HepG2 (cell line): ENCODE measurements around the gene SEC14L5. TPM values are rescaled to one million over a fixed set of nuclear protein-coding genes. Genes with fewer than 3 reads are reported as not detected.

Experiments
- DR1 ChIP-seq: sonication (generic); formaldehyde crosslinking; IDR thresholded peaks from 2 replicates; pipeline ENCODE4 v1.8.0; 2021; ENCODE audit warnings: mild to moderate bottlenecking, missing genetic modification reagents, inconsistent platforms
- HOXA7 ChIP-seq: sonication (generic); formaldehyde crosslinking; IDR thresholded peaks from 2 replicates; pipeline ENCODE4 v1.8.1; 2022; ENCODE audit warnings: mild to moderate bottlenecking, missing genetic modification reagents, moderate library complexity
- NFE2 ChIP-seq: sonication (generic); formaldehyde crosslinking; IDR thresholded peaks from 2 replicates; pipeline ENCODE4 v1.4.0; 2020; ENCODE audit warnings: missing genetic modification reagents
- NFIB ChIP-seq: sonication (generic); formaldehyde crosslinking; IDR thresholded peaks from 2 replicates; pipeline ENCODE4 v1.9.0; 2021; ENCODE audit warnings: missing genetic modification reagents, mild to moderate bottlenecking, borderline replicate concordance
- SKI ChIP-seq: fragments of 450-650 bp; IDR thresholded peaks from one replicate; pipeline ENCODE4 v1.6.1; 2018; ENCODE audit warnings: mild to moderate bottlenecking; ENCODE audit not compliant: partially characterized antibody
- TAF15 ChIP-seq: fragments of 200-400 bp; formaldehyde crosslinking; IDR thresholded peaks from one replicate; pipeline ENCODE4 v1.6.1; 2018; ENCODE audit warnings: mild to moderate bottlenecking, low read depth, low read length; ENCODE audit not compliant: poor library complexity, severe bottlenecking
- TCF7 ChIP-seq: sonication (generic); IDR thresholded peaks from 2 replicates; pipeline ENCODE4 v1.6.1; 2016; ENCODE audit warnings: antibody characterized with exemption, low read depth
- THAP7 ChIP-seq: sonication (generic); formaldehyde crosslinking; IDR thresholded peaks from 2 replicates; pipeline ENCODE4 v1.8.1; 2023; ENCODE audit warnings: mild to moderate bottlenecking, missing genetic modification reagents
- ZHX1 ChIP-seq: sonication (generic); formaldehyde crosslinking; IDR thresholded peaks from 2 replicates; pipeline ENCODE4 v1.8.1; 2022; ENCODE audit warnings: low read depth, mild to moderate bottlenecking, missing genetic modification reagents
- ZKSCAN8 ChIP-seq: IDR thresholded peaks from 2 replicates; pipeline ENCODE4 v1.6.1; 2016; ENCODE audit warnings: borderline replicate concordance, missing genetic modification reagents, missing compliant biosample characterization
- ZNF101 ChIP-seq: sonication (generic); formaldehyde crosslinking; IDR thresholded peaks from 2 replicates; pipeline ENCODE4 v1.4.0; 2020; ENCODE audit warnings: mild to moderate bottlenecking, low read depth, missing genetic modification reagents, borderline replicate concordance
- ZNF34 ChIP-seq: sonication (generic); formaldehyde crosslinking; IDR thresholded peaks from 2 replicates; pipeline ENCODE4 v1.4.0; 2020; ENCODE audit warnings: mild to moderate bottlenecking, missing genetic modification reagents, borderline replicate concordance
- ZNF431 ChIP-seq: sonication (generic); formaldehyde crosslinking; IDR thresholded peaks from 2 replicates; pipeline ENCODE4 v1.9.0; 2022; ENCODE audit warnings: missing genetic modification reagents, low read depth, mild to moderate bottlenecking, borderline replicate concordance
- ZNF572 ChIP-seq: sonication (generic); formaldehyde crosslinking; IDR thresholded peaks from 2 replicates; pipeline ENCODE4 v1.5.1; 2020; ENCODE audit warnings: mild to moderate bottlenecking, missing genetic modification reagents
- ZNF678 ChIP-seq: sonication (generic); formaldehyde crosslinking; IDR thresholded peaks from 2 replicates; pipeline ENCODE4 v1.4.0; 2020; ENCODE audit warnings: mild to moderate bottlenecking, missing genetic modification reagents
- ZNF772 ChIP-seq: sonication (generic); formaldehyde crosslinking; IDR thresholded peaks from 2 replicates; pipeline ENCODE4 v1.5.0; 2020; ENCODE audit warnings: mild to moderate bottlenecking, missing genetic modification reagents
- polyA plus RNA-seq, 8 experiments: library from polyadenylated mRNA; depleted of rRNA in 3 of 8; stranded (reverse) in 7 of 8; unstranded in 1 of 8; fragments of >200 nt; fragmentation: Illumina TruSeq in 4 of 8; extraction: Trizol in 4 of 8; gene quantifications; 2 replicates each; pipeline versions ENCODE4 v1.2.1 to v1.2.3, GENCODE V29; 2011 to 2016; ENCODE audit warnings: low read depth in 4 of 8, missing spikeins in 1 of 8, mixed read lengths in 1 of 8; ENCODE audit not compliant: insufficient read depth in 1 of 8
- total RNA-seq, 5 experiments: library from RNA; depleted of rRNA; stranded (reverse); fragments of >200 nt; fragmentation: Illumina TruSeq; extraction: Trizol; gene quantifications; 2 replicates each; pipeline ENCODE4 v1.2.3, GENCODE V29; 2016; ENCODE audit warnings: low read depth in 1 of 5
- TF ChIP-seq, protein P1 (sequence below): IDR thresholded peaks from 2 replicates; pipeline ENCODE4 v1.6.1; 2016; ENCODE audit warnings: low read depth, borderline replicate concordance
- TF ChIP-seq, protein P2 (sequence below): sonication (generic); formaldehyde crosslinking; IDR thresholded peaks from 2 replicates; pipeline ENCODE4 v1.5.0; 2020; ENCODE audit warnings: missing genetic modification reagents, mild to moderate bottlenecking, borderline replicate concordance
- TF ChIP-seq, protein P3 (sequence below): sonication (generic); formaldehyde crosslinking; IDR thresholded peaks from 2 replicates; pipeline ENCODE4 v1.8.1; 2023; ENCODE audit warnings: mild to moderate bottlenecking, moderate library complexity, missing genetic modification reagents
- TF ChIP-seq, protein P4 (sequence below): sonication (generic); formaldehyde crosslinking; IDR thresholded peaks from 2 replicates; pipeline ENCODE4 v1.5.0; 2020; ENCODE audit warnings: mild to moderate bottlenecking, low read depth, missing genetic modification reagents, borderline replicate concordance
- TF ChIP-seq, protein P5 (sequence below): sonication (generic); formaldehyde crosslinking; IDR thresholded peaks from 2 replicates; pipeline ENCODE4 v1.4.0; 2020; ENCODE audit warnings: mild to moderate bottlenecking, missing genetic modification reagents

The SEC14L5 gene
- total and polyA plus RNA-seq, 2 of the 13 experiments (the other 11 are each of a cell fraction or from before 2014, with no cell fraction given), result 0.40 to 0.42 TPM

- TF ChIP-seq ZKSCAN8 (CRISPR knock-in tag) (no peak; the same call in 1 of the 2 replicates), ZNF101 (CRISPR knock-in tag) (no peak; the same call in 1 of the 2 replicates), ZHX1 (no peak; the same call in 1 of the 2 replicates), THAP7 (peak; percentile 67; the same call in 1 of the 2 replicates), TAF15 (no peak), ZNF431 (no peak; the same call in 1 of the 2 replicates), NFIB (CRISPR knock-in tag) (no peak), ZNF678 (no peak), ZNF772 (CRISPR knock-in tag) (peak; percentile 21; the same call in 1 of the 2 replicates), ZNF34 (CRISPR knock-in tag) (peak; percentile 48; the same call in 1 of the 2 replicates), SKI (peak; percentile 52), TCF7 (no peak), DR1 (CRISPR knock-in tag) (no peak; the same call in 1 of the 2 replicates), NFE2 (CRISPR knock-in tag) (no peak), HOXA7 (no peak), ZNF572 (no peak)
- TF ChIP-seq, protein P1, sequence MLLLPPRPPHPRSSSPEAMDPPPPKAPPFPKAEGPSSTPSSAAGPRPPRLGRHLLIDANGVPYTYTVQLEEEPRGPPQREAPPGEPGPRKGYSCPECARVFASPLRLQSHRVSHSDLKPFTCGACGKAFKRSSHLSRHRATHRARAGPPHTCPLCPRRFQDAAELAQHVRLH (CRISPR knock-in tag), result no peak
- TF ChIP-seq, protein P2, sequence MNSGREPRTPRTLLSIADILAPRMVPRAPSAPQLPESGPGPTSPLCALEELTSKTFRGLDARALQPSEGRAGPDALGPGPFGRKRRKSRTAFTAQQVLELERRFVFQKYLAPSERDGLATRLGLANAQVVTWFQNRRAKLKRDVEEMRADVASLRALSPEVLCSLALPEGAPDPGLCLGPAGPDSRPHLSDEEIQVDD (CRISPR knock-in tag), result no peak
- TF ChIP-seq, protein P3, sequence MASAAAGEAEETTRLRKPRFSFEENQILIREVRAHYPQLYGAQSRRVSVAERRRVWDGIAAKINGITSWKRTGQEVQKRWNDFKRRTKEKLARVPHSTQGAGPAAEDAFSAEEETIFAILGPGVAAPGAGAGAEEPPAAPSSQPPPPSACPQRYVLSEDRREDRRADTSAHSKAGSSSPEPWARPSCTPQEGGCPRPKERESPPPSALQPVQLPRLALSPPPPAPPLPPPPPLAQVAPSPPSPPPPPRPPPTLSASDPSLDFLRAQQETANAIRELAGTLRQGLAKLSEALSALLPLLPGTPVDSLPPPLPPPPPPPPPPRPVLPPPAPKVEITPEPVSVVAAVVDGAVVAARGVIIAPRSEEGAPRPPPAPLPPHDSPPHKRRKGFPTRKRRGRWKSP (CRISPR knock-in tag), result peak; percentile 98
- TF ChIP-seq, protein P4, sequence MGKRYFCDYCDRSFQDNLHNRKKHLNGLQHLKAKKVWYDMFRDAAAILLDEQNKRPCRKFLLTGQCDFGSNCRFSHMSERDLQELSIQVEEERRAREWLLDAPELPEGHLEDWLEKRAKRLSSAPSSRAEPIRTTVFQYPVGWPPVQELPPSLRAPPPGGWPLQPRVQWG (CRISPR knock-in tag), result no peak
- TF ChIP-seq, protein P5, sequence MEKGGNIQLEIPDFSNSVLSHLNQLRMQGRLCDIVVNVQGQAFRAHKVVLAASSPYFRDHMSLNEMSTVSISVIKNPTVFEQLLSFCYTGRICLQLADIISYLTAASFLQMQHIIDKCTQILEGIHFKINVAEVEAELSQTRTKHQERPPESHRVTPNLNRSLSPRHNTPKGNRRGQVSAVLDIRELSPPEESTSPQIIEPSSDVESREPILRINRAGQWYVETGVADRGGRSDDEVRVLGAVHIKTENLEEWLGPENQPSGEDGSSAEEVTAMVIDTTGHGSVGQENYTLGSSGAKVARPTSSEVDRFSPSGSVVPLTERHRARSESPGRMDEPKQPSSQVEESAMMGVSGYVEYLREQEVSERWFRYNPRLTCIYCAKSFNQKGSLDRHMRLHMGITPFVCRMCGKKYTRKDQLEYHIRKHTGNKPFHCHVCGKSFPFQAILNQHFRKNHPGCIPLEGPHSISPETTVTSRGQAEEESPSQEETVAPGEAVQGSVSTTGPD (CRISPR knock-in tag), result no peak
Measured at GRCh38 chr16:4936991-4937781, 20.9 kb upstream of the SEC14L5 start, which contains the start of gene PPL (continued).
